ENCODE results near the gene RPL18A.

Gene RPL18A

GRCh38 chr19:17909003-17909732 lies 49.5 kb downstream of the RPL18A start:
- no peak for DNase-seq (ENCODE audit: low read depth, low spot score)

DNA sequence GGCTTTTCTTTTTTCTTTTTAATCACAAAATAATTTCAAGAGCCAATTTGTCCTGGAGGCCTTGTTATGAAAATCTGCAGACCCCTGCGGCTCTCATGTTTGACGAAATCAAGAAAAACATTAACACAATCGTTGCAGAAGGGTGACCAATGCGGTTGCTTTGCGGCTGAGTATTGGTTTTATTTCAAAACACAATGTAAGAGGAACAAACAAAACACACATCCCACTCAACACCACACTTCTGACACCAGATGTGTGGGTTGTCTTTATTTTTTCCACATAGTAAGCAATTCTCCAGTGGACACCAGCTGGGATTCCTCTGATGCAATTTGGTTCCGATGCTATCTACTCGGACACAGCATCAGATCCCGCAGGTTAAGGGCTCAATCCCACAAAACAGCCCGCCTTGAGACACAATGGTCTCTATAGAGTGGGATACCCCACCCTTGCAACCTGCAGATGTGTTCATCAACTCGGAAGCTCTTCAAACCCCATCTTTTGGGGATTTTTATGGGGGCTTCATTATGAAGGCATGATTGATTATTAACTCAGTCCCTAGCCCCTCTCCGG lies 51.2 kb downstream of the RPL18A start:
- DNase-seq (ENCODE audit: low read depth, low spot score), result no peak
